Vagina (tissue), 2 donors: ENCODE measurements around the gene SLC22A14. TPM values are rescaled to one million over a fixed set of nuclear protein-coding genes. Genes with fewer than 3 reads are reported as not detected.

Experiments
- DNase-seq, 2 donors: peaks; one replicate each; pipeline ENCODE4 v3.0.0-alpha.2; 2017; ENCODE audit errors: extremely low spot score in 2 of 2
- H3K27ac ChIP-seq: fragments of 200-600 bp; sonication (generic); one replicate; pipeline ENCODE4 v1.5.1; 2019
- H3K27me3 ChIP-seq: fragments of 200-600 bp; sonication (generic); one replicate; pipeline ENCODE4 v1.5.1; 2019
- H3K36me3 ChIP-seq, 2 donors: fragments of 200-600 bp; sonication (generic); one replicate each; pipeline ENCODE4 v1.5.1; 2017 to 2019
- H3K4me1 ChIP-seq: fragments of 200-600 bp; sonication (generic); one replicate; pipeline ENCODE4 v1.5.1; 2019
- H3K4me3 ChIP-seq, 2 donors: fragments of 200-600 bp; sonication (generic); 1 replicate in 1 of 2; 2 replicates in 1 of 2; pipeline ENCODE4 v1.5.1; 2016 to 2019
- H3K9me3 ChIP-seq: fragments of 200-600 bp; sonication (generic); one replicate; pipeline ENCODE4 v1.5.1; 2019
- POLR2A ChIP-seq, 2 donors: fragments of 450-650 bp; IDR thresholded peaks; one replicate each; pipeline ENCODE4 v1.6.1; 2017; ENCODE audit warnings: antibody characterized with exemption in 2 of 2, mild to moderate bottlenecking in 2 of 2, moderate library complexity in 2 of 2
- POLR2AphosphoS5 ChIP-seq, 2 donors: sonication (generic); formaldehyde crosslinking; IDR thresholded peaks; one replicate each; pipeline ENCODE4 v1.9.0; 2017; ENCODE audit warnings: antibody characterized with exemption in 2 of 2, mild to moderate bottlenecking in 2 of 2, low read depth in 1 of 2; ENCODE audit not compliant: insufficient read depth in 1 of 2
- intact Hi-C: fragments of 100-400 bp; cut with DNase I; formaldehyde crosslinking; loops from one replicate; pipeline ENCODE4 v1.15.1; 2023
- total RNA-seq: library from RNA; depleted of rRNA; stranded (reverse); fragments of >200 nt; gene quantifications from one replicate; pipeline ENCODE4 v1.2.3, GENCODE V29; 2016
- TF ChIP-seq, protein P1 (sequence below), 3 experiments: fragments of 450-650 bp in 2 of 3; fragments of 200-600 bp in 1 of 3; sonication (generic) in 1 of 3; IDR thresholded peaks; one replicate each; pipeline ENCODE4 v1.5.1; 2017 to 2019; ENCODE audit warnings: antibody characterized with exemption in 3 of 3, mild to moderate bottlenecking in 2 of 3, moderate library complexity in 2 of 3

Gene SLC22A14
- total RNA-seq, 1 donor from 2014 or later: 0.49 TPM

DNA sequence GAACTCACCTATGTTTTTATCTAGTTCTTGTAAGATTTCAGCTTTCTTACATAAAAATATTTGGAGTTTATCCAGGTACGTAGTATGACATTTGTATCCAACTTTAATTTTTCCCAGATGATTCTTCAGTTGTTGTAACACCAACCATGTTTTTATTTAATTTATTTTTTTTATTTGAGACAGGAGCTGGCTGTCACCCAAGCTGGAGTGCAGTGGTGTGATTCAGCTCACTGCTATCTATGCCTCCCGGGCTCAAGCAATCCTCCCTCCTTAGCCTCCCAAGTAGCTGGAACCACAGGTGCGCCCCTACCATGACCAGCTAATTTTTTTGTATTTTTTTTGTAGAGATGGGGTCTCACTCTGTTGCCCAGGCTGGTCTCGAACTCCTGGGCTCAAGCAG lies 71.1 kb downstream of the SLC22A14 start:
- no peaks in the 10 kb centered on the region for H3K4me1 ChIP-seq
- H3K27me3 ChIP-seq: no peaks in the 10 kb centered on the region
- no peak overlapping the region for H3K27ac ChIP-seq
- no peaks in the 10 kb centered on the region for H3K9me3 ChIP-seq
- no peak for DNase-seq
- intact Hi-C loops: no loop called here
- H3K4me3 ChIP-seq: no peak overlapping the region
- H3K36me3 ChIP-seq: no peaks in the 10 kb centered on the region
- TF ChIP-seq, protein P1, sequence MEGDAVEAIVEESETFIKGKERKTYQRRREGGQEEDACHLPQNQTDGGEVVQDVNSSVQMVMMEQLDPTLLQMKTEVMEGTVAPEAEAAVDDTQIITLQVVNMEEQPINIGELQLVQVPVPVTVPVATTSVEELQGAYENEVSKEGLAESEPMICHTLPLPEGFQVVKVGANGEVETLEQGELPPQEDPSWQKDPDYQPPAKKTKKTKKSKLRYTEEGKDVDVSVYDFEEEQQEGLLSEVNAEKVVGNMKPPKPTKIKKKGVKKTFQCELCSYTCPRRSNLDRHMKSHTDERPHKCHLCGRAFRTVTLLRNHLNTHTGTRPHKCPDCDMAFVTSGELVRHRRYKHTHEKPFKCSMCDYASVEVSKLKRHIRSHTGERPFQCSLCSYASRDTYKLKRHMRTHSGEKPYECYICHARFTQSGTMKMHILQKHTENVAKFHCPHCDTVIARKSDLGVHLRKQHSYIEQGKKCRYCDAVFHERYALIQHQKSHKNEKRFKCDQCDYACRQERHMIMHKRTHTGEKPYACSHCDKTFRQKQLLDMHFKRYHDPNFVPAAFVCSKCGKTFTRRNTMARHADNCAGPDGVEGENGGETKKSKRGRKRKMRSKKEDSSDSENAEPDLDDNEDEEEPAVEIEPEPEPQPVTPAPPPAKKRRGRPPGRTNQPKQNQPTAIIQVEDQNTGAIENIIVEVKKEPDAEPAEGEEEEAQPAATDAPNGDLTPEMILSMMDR (IDR thresholded peaks at IDR 0.05): no peak
- no peak for TF ChIP-seq POLR2AphosphoS5 (IDR thresholded peaks at IDR 0.05; ENCODE audit: insufficient read depth in 1 of 2, low read depth in 1 of 2)
- TF ChIP-seq POLR2A (IDR thresholded peaks at IDR 0.05): no peak

DNA sequence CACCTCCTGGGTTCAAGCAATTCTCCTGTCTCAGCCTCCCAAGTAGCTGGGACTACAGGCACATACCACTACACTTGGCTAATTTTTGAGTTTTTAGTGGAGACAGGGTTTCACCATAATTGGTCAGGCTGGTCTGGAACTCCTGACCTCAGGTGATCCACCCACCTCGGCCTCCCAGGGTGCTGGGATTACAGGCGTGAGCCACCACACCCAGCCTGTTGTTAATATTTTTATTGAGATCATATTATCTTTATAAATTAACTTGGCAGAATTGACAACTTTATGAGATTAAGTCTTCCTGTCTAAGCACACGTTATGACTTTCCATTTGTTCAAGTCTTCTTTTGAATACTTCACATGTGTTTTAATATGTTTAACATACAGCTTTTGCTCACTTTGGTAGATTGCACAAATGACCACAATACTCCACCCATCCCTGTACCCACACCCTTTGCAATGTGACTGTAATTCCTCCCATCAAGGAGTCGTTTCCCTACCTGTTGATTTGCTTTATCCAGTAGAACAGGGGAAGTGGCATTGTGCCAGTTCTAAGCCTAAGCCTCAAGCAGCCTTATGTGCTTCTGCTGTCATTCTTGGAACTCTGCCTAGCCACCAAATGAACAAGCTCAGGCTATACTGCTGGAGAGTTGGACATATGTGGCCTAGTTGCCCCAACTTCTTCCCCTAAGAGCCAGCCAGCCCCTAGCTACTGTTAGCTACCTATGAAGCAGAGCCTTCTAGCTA lies 72.7 kb downstream of the SLC22A14 start:
- Histone ChIP-seq H3K36me3 (no peaks in the 10 kb centered on the region), H3K4me1 (no peaks in the 10 kb centered on the region), H3K27ac (no peak overlapping the region), H3K27me3 (no peaks in the 10 kb centered on the region), H3K9me3 (no peaks in the 10 kb centered on the region), H3K4me3 (no peak overlapping the region)
- DNase-seq: no peak
- no peak for TF ChIP-seq POLR2AphosphoS5 (IDR thresholded peaks at IDR 0.05; ENCODE audit: insufficient read depth in 1 of 2, low read depth in 1 of 2)
- TF ChIP-seq POLR2A (IDR thresholded peaks at IDR 0.05): no peak
- TF ChIP-seq, protein P1 (IDR thresholded peaks at IDR 0.05): no peak
- intact Hi-C loops: no loop called here

DNA sequence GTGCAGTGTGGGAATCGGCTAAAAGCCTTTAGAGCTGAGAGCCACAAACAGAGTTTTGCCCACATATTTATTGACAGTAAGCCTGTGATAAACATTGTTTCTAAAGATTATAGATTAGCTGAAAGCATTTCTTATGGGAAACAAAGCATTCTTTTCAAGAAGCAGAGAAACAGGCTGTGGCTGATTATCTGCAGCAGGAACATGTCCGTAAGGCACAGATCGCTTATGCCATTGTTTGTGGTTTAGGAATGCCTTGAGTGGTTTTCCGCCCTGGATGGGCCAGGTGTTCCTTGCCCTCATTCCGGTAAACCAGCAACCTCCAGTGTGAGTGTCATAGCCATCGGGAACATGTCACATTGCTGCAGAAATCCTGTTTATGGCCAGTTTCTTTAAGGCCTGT lies 76.9 kb downstream of the SLC22A14 start:
- H3K9me3 ChIP-seq: no peaks in the 10 kb centered on the region
- H3K27me3 ChIP-seq: no peaks in the 10 kb centered on the region
- H3K4me1 ChIP-seq: no peaks in the 10 kb centered on the region
- intact Hi-C loops: no loop called here
- H3K36me3 ChIP-seq: no peaks in the 10 kb centered on the region
- no peak for DNase-seq
- TF ChIP-seq, protein P1 (IDR thresholded peaks at IDR 0.05): no peak
- TF ChIP-seq POLR2AphosphoS5 (IDR thresholded peaks at IDR 0.05; ENCODE audit: insufficient read depth in 1 of 2, low read depth in 1 of 2): no peak
- no peak for TF ChIP-seq POLR2A (IDR thresholded peaks at IDR 0.05)
- H3K4me3 ChIP-seq: no peak overlapping the region
- H3K27ac ChIP-seq: no peak overlapping the region

DNA sequence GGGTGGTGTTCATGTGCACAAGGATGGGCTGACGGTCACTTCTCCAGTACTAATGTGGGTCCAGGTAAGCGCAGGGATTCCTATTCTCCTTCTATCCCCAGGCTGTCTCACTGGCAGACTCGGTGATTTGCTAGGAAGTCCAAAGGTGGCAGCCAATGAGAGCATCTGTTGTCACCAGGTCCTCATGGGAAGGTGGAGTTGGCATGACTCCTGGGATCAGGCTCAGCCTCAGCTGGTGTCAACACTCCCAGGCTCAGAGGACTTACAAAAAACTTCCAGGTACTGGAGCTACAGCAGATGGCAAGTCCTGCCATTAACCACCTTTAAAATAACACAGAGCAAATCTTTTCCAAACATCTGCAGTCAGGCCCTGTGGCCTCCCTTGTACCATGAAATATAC lies 78.3 kb downstream of the SLC22A14 start:
- intact Hi-C loops: no loop called here
- Histone ChIP-seq H3K9me3 (no peaks in the 10 kb centered on the region), H3K36me3 (no peaks in the 10 kb centered on the region)

DNA sequence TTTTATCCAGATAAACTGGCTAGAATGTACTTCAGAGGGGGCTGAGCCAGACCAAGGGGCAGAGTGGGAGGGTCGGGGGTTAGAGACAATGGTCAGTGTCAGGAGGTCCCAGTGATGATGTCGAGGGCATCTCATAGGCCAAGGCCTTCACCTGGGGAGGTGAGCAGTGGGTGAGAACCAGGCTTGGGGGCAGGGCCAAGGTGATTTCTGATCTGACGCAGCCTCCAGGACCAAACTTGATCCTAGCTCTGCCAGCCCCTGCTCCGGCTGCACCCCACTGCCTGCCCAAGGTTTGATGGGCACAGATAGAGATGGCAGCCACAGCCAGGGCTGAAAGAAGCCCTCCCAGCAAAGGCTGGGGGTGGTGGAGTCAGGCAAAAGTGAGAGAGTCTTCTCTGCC lies 79.4 kb downstream of the SLC22A14 start:
- Histone ChIP-seq H3K4me3 (no peak overlapping the region), H3K27me3 (no peaks in the 10 kb centered on the region), H3K36me3 (no peaks in the 10 kb centered on the region), H3K27ac (no peak overlapping the region), H3K4me1 (no peaks in the 10 kb centered on the region), H3K9me3 (no peaks in the 10 kb centered on the region)
- intact Hi-C loops: no loop called here
- no peak for TF ChIP-seq POLR2A (IDR thresholded peaks at IDR 0.05)
- TF ChIP-seq POLR2AphosphoS5 (IDR thresholded peaks at IDR 0.05; ENCODE audit: insufficient read depth in 1 of 2, low read depth in 1 of 2): no peak
- TF ChIP-seq, protein P1 (IDR thresholded peaks at IDR 0.05): no peak
- no peak for DNase-seq

More for the DNA sequence above, 78.3 kb downstream of the SLC22A14 start:
- H3K4me1 ChIP-seq: no peaks in the 10 kb centered on the region
- H3K27me3 ChIP-seq: no peaks in the 10 kb centered on the region
- no peak overlapping the region for H3K4me3 ChIP-seq
- DNase-seq: no peak
- no peak for TF ChIP-seq POLR2A (IDR thresholded peaks at IDR 0.05)
- TF ChIP-seq, protein P1 (IDR thresholded peaks at IDR 0.05): no peak
- TF ChIP-seq POLR2AphosphoS5 (IDR thresholded peaks at IDR 0.05; ENCODE audit: insufficient read depth in 1 of 2, low read depth in 1 of 2): no peak
- no peak overlapping the region for H3K27ac ChIP-seq
